GM18519 (cell line): ENCODE results near the gene ADAD1.

Experiments
- ATAC-seq: cut with Tn5 transposase; IDR thresholded peaks from one replicate; pipeline ENCODE4 v1.9.1; 2021; ENCODE audit warnings: mild to moderate bottlenecking, moderate library complexity; ENCODE audit not compliant: unreplicated experiment, low FRiP score

Gene ADAD1

DNA sequence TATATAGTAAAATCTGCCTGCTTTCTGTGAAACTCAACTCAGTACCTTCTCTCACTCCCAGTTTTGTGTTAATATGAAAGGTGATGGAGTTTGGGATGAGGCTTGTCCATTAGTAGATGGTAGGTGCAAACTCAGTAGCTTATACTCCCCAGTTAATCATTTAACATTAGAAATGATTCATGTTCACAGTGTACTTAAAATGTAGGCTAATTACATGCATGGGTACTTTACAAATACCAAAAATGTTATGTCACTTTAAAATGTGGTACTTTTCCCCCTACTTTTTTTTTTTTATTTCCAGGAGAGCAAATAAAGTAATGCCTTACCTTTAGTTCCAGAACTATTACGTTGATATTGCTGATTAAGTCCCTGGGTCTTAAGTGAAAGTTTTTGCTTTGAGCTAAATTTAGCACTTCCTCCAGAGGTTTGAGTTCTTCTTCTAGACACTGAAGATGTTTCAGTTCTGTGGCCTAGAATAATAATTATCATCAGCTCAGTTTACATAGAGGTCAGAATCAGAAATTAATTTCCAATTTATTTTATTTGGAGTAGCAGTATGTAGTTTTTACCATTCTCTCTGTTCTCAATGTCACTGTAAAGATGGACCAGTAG lies 74.7 kb downstream of the ADAD1 start:
- ATAC-seq, result no peak

DNA sequence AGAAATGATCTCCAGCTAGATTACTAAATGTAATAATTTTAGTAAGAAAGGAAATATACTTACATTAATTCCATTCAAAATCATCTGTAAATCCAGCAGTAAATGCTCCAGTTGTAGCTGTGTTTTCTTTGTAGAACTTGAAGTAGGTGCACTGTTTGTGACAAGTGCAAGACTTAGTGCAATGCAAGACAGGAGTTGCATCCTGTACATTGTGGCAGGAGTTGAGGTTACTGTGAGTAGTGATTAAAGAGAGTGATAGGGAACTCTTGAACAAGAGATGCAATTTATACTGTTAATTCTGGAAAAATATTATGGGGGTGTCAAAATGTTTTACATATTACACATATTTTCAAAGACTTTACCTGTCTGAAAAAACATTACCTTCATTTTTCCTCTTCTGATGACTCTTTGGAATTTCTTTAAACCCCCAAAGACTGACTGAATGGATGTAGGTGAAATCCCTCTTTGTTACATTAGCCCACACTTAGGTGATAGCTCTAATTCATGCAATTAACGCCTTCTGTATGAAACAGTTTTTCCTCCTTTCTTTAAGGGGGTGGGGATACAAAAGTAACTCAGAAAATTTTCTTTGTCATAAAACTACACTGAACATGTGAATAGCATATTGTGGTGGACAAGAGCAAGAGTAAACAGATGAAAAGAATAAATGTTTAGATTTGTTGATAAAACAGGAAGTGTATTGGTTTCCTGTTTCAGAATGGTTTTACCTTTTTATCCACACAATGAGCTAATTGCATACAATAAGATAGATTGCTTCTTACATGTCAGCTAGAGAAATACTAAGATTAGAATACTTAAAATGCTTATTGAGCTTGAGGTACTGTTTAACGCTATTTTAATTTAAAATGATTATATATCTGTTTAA lies 77.7 kb downstream of the ADAD1 start, which contains the start of gene IL2:
Gene IL2, minus strand, starts transcription at position 495 of the 886 bp plus-strand sequence. Its CDS starts 285 bp downstream, at position 210.
- ATAC-seq, result no peak

DNA sequence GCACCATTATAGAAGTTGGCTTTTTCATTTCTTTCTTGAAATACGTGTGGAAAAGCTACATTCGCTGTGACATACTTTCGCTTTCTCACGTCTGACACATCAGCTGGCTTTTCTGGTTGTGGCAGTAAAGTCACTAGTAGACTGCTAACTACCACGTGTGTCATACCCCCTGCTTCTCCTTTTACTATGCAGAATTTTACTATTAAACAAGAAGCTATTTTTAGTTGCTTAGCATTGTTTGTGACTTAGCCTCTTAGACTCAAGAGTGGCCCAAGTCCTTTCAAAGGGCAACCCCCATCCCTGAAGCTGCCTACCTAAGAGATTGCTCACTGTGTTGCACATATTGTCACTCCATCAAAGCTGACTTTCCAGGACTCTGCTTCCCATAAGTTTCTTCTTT lies 79.8 kb downstream of the ADAD1 start:
- ATAC-seq, result peak; percentile 82

DNA sequence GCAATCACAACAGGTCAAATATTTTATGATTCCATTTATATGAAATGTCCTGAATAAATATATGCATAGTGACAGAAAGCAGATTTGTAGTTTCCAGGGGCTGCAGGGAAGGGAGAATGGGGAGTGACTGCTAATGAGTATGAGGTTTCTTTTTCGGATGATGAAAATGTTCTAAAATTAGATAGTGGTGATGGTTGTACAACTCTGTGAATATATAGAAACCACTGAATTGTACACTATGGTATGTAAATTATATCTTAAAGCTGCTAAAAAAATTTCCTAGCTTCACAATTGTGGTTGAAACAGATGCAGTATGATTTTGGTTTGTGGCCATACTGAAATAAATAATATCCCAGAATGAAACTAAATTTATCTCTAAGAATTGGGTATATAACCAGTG lies 90.6 kb downstream of the ADAD1 start:
- ATAC-seq, result no peak

DNA sequence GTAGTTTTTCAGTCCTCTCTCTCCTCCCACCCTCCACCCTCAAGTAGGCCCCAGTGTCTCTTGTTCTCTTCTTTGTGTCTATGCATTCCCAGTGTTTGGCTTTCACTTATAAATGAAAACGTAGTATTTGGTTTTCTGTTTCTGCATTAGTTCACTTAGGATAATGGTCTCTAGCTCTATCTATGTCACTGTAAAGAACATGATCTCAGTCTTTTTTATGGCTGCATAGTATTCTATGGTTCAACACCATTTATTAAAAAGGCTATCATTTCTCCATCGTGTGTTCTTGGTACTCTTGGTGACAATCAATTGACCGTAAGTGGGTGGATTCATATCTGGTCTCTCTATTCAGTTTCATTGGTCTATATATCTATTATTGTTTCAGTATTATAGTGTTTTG lies 96.4 kb downstream of the ADAD1 start:
- no peak for ATAC-seq

DNA sequence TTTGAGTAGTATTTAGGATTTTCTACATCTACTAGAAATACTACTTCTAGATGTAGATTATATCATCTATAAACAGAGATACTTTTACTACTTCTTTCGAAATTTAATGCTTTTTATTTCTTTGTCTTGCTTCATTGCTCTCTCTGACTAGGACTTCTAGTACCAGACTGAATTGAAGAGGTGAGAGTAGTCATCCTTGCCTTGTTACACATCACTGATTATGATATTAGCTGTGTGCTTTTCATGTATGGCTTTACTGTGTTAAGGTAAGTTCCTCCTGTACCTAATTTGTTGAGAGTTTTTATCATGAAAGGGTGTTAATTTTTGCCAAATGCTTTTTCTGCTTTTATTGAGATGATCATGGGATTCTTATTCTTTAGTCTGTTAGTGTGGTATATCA lies 97.3 kb downstream of the ADAD1 start:
- no peak for ATAC-seq

DNA sequence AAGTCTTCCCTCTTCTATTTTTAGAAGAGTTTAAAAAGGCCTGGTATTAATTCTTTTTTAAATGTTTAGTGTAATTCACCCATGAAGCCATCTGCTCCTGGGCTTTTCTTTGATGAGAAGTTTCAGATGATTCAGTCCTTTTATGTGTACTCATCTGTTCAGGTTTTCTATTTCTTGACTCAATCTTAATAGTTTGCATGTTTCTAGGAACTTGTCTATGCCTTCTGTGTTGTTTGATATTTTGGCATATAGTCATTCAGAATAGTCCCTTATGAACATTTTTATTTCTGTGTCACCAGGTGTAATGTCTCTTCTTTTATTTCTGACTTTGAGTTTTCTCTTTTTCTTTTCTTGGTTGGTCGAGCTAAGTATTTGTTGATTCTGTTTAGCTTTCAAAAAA lies 97.9 kb downstream of the ADAD1 start:
- ATAC-seq, result no peak
